NCI-H69 (cell line): ENCODE measurements around the gene TTC7B.

Source experiments
- DNase-seq: peaks from one replicate; lab custom pipeline; 2025; lab: John Stamatoyannopoulos, UW

The TTC7B gene

DNA sequence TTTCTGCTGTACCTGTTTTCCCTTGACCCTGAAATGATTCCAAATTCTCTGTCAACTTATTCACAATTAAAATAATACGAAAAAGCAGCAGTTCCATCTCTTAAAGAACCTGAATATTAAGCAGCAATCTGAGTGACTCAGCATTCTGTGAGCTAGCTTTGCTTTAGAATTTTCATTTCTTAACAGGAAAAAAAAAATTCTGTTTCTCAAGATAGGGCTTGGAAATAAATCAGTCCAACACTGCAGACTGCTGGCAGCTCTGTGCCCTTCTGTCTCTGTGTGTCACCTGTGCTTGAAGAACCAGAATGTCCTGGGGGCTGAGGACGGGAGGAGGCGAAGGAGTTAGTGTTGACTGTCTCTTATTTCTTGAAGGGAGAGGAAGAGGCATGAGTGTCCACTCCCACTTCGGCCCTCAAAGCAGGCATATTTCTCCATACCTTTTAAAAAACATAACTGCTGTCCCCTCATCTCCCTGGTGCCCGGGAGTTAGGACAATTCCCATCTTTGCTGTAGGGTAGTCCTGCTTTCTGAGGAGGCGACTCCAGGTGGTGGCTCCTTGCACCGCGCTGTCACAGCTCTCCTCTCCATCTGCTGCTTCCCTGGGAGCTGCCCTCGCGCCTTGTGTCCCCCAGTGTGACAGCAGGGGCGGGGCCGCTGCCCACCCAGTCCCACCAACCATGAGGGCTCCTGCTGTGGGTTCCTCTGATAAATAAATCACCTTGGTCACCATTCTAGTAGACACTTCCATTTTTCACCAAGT is 216.3 kb downstream of the TTC7B start:
- peak; percentile 46 for DNase-seq

DNA sequence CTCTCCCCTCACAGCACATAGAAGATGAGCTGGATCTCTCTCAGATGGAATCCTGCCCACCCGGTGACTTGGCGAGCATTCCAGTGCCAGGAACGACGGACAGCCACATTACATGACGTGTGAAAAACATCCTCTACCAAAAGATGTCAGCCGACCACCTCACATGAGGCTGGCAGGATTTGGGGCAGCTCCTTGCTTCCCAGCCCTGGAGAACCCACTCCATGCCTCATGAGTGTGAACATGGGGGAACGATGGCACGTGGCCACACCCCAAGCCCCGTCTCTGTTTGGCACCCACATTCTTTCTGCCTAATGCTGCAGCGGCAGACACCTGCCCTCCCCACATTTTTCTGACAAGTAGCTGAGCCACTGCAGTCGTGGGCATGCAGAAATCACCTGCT is 216.9 kb downstream of the TTC7B start:
- no peak for DNase-seq

DNA sequence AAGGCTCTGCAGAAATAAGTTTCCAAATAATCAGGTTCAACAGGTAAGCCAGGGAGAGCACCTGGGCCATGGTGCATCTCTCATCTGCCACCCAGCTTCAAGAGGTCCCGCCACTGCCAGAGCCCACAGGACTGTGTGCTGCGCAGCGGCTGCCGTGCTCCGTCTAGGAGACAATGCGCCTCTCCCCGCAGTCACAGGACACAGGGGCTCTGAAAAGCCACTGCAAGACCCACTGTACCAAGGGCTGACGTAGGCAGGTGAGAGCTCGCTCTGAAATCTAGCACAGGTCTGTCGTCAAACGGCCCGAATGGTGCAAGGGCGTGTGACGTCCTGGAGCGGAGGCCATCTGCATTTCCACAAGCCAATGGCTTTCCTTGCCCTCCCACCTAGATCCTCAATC is 218.3 kb downstream of the TTC7B start:
- DNase-seq = no peak

DNA sequence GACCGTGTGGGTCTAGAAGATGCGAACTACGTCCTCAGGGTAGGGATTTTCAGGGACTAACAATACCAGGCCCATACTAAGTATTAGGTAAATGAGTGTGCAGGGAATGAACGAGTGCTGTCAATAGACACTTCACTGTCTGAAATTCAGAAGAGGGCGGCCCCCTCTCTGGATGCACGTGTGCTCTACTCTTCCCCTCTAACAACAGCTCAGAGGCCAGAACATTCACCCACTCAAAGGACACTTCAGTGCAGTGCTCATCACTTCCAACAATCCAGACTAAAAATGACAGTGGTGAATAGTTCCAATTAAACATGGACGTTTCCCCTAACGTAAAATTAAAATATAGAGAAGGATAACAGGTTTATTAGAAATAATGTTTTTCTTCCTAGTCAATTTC is 219.5 kb downstream of the TTC7B start:
- DNase-seq = no peak

DNA sequence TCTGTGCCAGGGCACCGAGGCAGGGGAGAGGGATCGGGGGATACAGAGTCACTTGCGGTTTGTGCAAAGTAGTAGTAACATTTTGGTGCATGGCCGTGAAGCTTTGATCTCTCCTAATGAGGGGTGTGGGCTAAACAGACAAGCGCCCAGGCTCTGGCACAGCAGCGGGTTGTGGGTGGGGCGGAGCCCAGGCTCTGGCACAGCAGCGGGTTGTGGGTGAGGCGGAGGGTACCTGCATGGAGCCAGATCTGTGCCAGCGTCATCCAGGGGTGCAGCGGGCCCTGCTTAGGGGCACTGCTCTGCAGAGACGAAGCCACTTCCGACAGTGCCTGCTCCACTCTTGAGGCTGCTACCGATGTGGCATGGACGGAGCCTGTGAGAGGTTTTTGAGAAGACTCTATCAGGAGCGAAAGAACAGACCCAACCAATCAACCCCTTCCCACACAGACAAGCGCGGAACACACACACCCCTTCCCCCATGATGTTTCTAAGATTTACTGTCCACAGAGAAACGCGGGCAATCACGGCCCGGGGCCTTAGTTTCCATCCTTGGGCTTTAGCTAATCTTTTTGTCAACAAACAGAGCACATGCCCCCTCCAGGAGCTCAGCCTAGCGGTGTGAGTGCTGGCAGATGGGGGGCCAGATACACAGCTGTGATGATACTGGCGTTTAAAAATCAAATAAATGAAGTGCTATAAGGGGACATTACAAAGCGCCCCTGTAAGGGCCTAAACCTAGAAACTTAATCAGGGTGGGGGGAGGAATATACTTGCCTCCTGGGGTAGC is 222.8 kb downstream of the TTC7B start:
- DNase-seq = peak; percentile 82

DNA sequence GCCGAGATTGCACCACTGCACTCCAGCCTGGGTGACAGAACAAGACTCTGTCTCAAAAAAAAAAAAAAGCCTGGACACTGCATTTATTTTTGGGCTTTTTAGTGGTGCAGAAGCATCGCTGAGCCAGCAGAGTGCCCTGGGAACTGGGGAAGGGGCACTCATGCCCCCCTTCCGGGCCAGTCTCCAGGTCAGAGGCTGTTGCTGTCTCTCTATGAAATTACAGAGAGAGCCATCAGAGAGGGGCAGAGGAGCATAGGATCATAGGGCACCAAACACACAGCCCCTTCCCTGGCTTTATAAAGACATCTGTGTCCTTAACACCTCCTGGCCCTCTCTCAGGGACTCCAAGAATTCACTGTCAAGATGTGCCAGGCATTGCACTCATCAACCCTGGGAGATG is 223.6 kb downstream of the TTC7B start:
- no peak for DNase-seq

DNA sequence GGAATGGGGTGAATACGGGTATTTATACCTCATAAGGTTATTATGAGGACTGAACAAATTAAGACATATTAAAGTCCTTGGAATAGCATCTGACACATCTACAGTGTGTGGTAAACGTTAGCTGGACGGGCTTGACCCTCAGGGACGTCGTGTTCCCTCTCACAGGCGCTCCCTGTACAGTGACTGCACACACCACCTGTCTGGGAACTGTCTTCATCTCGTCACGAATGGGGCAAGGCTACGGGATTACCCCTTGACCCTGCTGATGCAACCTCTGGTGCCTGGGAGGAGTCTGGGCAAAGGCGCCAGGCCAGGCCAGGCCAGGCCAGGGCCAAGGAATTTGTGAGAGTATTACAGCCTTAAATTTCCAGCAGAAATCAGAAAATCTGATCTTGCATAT is 228.3 kb downstream of the TTC7B start:
- no peak for DNase-seq

DNA sequence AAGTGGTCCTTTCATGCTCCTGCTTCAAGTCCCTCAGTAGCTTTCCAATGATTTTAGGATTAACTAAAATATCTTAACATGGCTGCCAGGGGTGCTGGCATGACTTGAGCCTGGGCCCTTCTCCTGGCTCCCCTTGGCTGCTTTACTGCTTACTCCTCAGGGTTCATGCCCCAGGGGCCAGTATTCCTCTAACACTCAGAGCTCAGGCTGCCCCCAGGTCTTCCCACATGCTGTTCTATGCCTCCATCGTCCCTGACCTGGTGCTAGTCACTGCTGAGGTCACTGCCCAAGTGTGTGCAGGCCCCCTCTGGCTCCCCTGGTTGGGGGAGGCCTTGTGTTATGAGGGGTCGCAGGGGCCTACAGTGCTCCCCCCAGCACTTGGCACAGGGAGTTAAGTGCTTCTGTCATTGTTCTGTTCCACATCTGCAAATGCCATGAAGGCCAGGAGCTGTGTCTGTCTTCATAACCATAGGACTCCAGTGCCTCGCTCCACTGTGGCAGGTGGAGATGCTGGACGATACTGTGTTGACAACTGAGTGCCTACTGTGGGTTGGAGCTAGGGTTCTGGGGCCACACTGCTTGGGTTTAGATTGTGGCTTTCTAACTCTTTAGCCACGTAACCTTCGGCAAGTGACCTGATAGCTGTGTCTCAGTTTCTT is 228.8 kb downstream of the TTC7B start:
- DNase-seq = no peak

DNA sequence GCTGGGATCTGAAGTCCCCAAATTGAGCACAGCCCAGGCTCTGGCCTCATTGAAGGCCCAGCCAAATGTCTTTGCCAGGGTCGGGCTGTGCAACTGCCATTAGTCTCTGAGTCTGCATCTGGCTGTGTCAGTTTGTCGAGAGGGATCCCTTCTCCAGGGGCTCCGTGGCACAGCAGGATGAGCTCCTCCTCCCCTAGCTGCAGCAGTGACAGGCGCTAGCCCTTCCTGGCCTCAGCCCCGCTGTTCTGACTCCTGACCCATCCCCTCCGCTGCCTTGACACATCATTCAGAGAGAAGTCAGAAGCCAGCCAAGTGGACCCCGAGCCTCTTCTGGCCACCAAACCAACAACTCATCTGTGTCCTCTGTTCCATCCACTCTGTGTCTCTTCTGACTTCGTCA is 231.1 kb downstream of the TTC7B start:
- no peak for DNase-seq

DNA sequence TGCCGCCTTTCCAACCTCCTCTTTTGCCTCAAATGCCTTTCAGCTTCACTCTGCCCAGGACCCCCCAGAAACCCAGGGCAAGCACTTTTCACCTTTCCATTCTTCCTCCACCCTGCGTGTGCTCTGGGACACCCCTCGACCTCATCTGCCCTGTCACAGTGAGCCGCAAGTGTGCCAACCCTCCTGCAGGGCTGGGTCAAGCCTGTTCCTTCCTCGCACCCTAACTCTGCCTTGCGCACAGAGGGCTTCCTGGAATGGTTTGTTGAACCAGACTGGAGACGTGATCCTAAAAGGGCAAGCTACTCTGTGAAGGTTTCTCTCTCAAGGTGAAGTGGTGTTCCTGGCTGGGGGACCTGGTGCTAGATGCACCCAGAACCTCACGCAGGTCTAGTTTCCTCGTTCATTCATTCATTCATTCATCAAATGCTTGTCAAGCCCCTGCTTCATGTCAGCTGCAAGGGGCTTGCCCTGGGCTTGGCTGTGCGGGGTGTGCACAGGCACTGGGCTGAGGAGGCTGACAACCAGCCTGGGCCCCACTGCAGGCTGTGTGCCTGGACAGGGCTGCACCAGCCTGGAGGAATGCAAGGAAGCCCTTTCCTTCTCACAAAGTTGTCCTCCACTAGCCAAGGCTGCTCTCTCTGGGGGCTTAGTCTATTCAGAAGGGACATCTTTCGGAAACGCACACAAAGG is 232.2 kb downstream of the TTC7B start:
- DNase-seq = no peak

DNA sequence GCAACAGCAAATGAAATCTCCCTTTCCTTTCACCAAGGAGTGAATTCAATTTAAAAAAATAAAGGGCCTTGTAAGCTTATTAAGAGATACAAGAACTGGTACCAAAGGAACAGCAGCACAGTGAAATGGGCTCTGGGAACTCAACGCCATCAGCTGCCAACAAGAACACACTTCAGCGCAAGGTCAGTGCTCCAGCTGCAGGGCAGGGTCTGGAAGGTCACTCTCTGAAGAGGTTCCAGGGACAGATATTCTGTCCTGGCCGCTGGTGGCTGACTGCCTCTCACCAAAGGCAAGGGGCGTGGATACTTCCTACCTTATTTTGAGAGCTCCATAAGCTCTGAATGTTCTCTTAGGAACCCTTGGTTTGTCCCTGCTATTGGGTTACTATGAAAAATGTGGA is 232.8 kb downstream of the TTC7B start:
- DNase-seq = no peak

DNA sequence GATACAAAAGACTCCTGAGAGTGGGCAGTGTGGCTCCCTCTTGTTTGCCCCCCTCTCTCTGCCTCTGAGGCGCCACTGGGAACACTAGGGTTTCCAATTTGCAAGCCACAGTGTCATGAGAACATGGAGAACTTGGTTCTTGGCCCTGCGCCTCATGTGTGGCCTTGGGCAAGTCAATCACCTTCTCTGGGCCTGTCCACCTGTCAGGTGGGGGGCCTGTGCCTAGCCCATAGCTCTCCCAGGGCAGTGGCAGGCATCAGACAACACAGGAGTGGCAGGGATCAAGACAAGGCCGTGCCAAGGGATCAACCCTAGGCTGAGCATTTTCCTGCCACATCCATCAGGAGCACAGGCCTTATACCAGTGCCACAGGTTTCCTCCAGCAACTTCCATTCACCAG is 234.1 kb downstream of the TTC7B start:
- DNase-seq = no peak

DNA sequence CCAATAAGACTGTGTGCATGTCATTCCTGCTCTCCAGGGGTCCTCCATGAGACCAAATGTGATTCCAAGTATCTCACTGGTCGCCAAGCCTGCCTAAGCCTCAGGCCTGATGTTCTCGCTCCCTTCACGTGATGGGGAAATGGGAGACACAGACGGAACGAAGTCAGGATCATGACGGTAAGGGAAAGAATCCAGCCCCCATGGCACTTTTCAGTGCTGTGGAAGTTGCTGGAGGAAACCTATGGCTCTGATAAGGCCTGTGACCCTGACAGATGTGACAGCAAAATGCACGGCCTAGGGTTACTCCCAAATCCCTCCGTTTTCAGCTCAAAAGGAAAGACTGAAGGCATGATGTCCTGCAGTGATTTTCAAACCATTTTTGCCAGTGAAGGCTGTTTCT is 234.5 kb downstream of the TTC7B start:
- no peak for DNase-seq

DNA sequence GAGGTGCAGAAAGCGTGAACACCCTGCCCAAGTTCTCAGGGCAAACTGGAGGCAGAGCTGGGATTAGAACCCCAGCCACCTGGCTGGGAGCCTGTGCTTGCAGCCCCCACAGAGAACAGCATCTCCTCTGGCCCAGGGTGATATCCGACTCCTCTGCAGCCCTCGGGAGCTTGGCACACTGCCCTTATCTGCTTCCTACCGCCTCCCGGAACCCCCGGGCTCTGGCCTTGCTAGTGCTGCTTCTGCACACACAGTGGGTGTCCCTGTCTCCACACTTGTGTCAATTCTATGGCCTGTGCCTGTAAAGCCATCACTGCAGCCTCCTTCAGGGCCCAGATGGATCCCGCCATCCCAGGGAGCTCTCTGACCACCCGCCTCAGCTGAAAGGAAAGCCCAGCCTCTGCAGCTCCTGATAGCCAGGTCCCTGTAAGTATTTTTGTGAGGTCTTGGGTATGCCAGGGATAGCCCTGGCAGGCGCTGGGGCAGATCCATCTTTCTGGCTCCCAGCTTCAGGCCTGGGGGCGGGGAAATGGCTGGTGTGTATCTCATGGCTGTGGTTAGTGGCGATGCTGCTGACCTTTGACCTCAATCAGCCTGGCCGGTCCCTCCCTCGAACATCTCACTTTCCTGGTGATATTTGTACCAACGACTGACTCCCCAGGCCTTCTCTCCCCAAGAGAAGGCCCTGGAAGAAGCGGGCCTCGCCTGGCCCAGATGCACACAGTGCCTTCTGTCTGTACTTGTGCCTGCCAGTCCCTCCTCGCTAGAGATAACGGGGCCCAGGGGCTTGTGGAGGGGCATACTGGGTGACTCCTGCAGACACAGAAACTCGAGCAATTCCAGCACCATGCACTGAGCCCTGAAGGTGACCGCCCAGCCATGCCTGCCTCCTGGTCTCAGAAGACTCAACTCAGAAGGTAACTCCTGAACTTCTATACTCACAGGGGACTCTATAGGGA is 235.6 kb downstream of the TTC7B start:
- peak; percentile 91 for DNase-seq

DNA sequence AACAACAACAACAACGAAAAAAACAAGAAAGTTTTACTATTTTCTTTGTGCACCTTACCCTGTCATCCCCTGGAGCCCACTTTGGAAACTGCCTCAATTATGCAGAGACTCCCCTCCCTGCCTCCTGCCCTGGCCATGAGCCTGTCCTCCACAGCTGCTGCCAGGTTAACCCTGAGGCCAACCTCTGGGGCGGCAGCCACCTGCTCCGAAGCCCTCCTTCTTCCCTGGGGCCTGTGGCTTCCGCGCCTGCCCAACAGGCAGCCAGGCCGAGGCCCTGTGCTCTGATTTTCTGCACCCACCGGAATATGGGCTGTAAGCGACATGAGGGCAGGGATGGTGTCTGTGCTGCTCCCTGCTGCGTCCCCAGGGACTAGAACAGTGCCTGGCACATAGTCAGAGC is 236.4 kb downstream of the TTC7B start:
- DNase-seq = no peak

DNA sequence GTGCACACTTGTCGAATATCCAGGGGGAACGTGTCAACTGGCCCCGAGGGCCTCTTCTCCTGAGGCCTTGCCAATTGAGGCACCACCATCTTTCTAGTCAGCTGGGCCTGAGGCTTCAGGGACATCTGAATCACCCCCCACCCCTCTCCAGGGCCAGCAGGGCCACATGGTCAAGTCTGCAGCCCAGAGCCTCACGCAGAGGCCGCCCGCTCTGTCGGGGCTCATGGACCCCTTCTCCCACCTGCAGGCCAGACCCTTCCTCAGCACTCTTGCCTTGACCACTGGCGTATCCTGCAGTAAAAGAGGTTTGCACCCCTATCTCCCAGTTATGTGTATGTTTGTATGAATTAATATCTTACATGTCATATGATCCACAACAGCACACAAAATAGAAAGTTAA is 237.1 kb downstream of the TTC7B start:
- DNase-seq = no peak

DNA sequence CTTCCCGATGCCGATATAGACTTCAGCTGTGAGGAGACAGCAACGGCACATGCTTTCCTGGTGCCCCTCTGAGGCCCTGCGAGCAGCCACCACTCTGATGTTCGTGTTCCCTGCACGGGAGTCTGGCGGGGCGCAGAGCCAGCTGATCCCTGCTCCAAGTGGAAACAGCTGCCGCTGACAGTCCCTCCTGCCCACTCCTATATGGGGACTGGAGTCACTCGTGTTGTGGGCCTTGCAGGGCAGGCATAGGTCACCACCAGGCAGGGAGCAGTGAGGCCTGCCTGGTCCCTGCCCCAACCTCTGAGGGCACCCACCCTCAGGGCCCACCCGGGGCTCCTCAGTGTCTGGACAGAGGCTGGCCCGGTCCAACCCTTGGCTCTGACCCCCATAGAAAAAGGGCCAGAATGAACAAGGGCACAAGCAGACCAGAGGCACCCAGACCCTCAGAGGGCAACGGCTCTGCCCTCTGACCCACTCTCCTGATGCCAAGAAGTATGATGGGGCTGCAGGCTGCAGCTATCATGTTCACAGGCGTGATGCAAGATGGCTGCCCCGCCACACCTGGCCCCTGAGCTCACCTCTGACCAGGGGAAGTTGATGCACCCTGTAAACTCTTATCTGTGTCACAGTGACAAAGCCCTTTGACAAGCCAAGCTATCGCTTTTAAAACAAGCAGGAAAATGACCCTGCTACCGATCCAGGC is 237.8 kb downstream of the TTC7B start:
- DNase-seq = no peak

DNA sequence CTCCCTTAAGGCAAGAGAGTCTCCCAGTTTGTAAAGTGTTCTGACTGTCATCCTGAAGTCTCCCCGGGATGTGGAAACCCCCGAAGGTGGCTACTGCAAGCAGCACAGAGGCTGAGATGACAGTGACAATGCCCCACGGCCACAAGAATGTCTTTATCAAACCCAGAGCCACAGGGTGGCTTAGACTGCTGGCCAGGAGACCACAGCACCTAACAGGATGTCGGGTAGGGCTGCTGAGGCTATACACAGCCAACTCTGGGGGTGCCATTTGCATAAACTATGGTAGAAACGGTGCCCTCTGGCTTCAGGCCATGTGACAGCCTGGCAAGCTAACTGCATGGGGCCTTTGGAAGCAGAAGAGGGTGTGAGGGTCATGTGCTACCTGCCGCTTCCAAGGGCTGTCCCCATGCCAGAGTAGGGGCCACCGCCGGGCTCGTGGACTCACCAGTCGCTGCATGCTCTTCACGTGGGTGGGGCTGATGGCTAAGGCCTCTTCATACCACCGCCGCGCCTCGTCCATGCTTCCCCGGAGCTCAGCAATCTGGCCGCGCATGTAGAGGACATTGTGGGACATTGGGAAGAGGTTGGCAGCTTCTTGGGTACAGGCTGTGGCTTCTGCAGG is 238.5 kb downstream of the TTC7B start:
- DNase-seq = no peak

DNA sequence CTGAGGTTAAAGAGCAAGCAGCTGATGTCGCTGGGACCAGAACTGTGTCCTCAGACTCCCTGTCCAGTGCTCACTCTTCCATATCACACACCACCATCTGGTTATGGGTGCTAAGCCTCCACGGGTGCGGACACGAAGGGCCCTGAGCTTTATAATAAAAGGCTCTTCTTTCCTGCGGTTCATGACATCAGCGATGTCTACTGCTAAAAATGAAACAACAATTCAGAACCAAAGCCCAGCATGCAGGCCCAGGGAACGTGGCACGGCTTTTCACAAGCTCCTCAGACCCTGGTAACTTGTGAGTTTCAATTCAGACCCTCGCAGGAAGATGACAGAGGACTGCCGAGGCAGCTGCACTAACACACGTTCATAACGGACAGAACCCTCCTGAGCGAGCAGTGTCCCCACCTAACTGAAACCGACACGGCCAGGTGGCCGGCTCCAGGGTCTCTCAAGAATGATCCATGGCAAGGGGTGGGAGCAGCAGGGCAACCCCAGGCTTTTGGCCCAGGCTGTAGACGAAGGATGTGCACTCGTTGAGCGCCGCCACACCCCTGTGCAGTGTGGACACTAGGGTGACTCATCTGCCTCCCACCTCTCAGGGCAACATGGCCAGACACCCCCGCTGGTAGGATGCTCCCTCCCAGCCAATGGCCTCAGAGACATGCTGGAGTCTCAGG is 239.1 kb downstream of the TTC7B start:
- DNase-seq = no peak

DNA sequence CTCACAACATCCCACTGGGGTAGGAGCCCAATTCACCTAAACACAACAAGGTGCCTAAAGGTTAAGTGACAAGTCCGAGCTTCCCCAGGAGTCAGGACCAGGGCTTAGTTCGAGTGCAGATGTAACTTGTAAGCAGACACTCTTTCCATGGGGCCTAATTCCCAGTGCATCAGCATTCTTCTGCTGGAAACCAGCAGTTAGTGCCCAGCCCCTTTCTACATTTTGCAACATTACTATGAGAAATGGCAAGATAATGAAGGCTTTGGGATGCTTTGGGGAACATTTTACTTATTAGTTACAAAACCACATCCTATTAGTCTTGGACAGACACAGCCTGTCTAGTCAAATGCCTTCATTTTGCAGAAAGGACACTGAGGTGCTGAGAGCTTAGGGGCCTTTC is 239.6 kb downstream of the TTC7B start:
- no peak for DNase-seq
